ENCODE data around the gene CPXM1.
"Not testable (repeated sequence)": the region's sequence is repeated elsewhere in the genome, so short reads cannot be mapped to it uniquely, and the experiment has no call there.

The CPXM1 gene

GRCh38 chr20:2837221-2837960, 37.0 kb upstream of the CPXM1 start:
- Histone ChIP-seq H3K9ac (ENCODE audit: low read length) (no peak overlapping the region), H3K4me1 (ENCODE audit: control insufficient read depth, low read depth, low read length) (no peaks in the 10 kb centered on the region), H3K36me3 (ENCODE audit: control insufficient read depth, low read depth, low read length) (peaks cover 6% of the 10 kb centered on the region), H3K27ac (ENCODE audit: low read length) (no peak overlapping the region), H3K27me3 (ENCODE audit: control insufficient read depth, insufficient read depth, low read length) (peaks cover 16% of the 10 kb centered on the region), H3K9me3 (ENCODE audit: control insufficient read depth, low read depth, low read length) (no peaks in the 10 kb centered on the region), H3K4me3 (ENCODE audit: low read length) (no peak overlapping the region)

- peaks cover 6% of the 10 kb centered on the region for H3K36me3 ChIP-seq (ENCODE audit: control insufficient read depth, low read depth, low read length)
- peaks cover 12% of the 10 kb centered on the region for H3K27me3 ChIP-seq (ENCODE audit: control insufficient read depth, insufficient read depth, low read length)
- no peaks in the 10 kb centered on the region for H3K4me1 ChIP-seq (ENCODE audit: control insufficient read depth, low read depth, low read length)
- no peaks in the 10 kb centered on the region for H3K9me3 ChIP-seq (ENCODE audit: control insufficient read depth, low read depth, low read length)
- H3K27ac ChIP-seq (ENCODE audit: low read length) = no peak overlapping the region
- no peak overlapping the region for H3K4me3 ChIP-seq (ENCODE audit: low read length)
- H3K9ac ChIP-seq (ENCODE audit: low read length) = no peak overlapping the region
Observed at GRCh38 chr20:2836035-2836434, 35.6 kb upstream of the CPXM1 start.

- Histone ChIP-seq H3K4me3 (ENCODE audit: low read length) (no peak overlapping the region), H3K27me3 (ENCODE audit: control insufficient read depth, insufficient read depth, low read length) (peaks cover 12% of the 10 kb centered on the region), H3K9ac (ENCODE audit: low read length) (no peak overlapping the region), H3K27ac (ENCODE audit: low read length) (no peak overlapping the region), H3K9me3 (ENCODE audit: control insufficient read depth, low read depth, low read length) (no peaks in the 10 kb centered on the region), H3K36me3 (ENCODE audit: control insufficient read depth, low read depth, low read length) (peaks cover 6% of the 10 kb centered on the region), H3K4me1 (ENCODE audit: control insufficient read depth, low read depth, low read length) (no peaks in the 10 kb centered on the region)
Observed at GRCh38 chr20:2835331-2835796, 34.9 kb upstream of the CPXM1 start.

- Histone ChIP-seq H3K36me3 (ENCODE audit: control insufficient read depth, low read depth, low read length) (peaks cover 6% of the 10 kb centered on the region), H3K9me3 (ENCODE audit: control insufficient read depth, low read depth, low read length) (no peaks in the 10 kb centered on the region), H3K27ac (ENCODE audit: low read length) (no peak overlapping the region), H3K4me3 (ENCODE audit: low read length) (no peak overlapping the region), H3K9ac (ENCODE audit: low read length) (no peak overlapping the region), H3K27me3 (ENCODE audit: control insufficient read depth, insufficient read depth, low read length) (peaks cover 5% of the 10 kb centered on the region), H3K4me1 (ENCODE audit: control insufficient read depth, low read depth, low read length) (no peaks in the 10 kb centered on the region)
Observed at GRCh38 chr20:2834401-2835110, 34.1 kb upstream of the CPXM1 start.

GRCh38 chr20:2833761-2834160, 33.3 kb upstream of the CPXM1 start:
- H3K36me3 ChIP-seq (ENCODE audit: control insufficient read depth, low read depth, low read length) = peaks cover 6% of the 10 kb centered on the region
- H3K4me1 ChIP-seq (ENCODE audit: control insufficient read depth, low read depth, low read length) = no peaks in the 10 kb centered on the region
- no peak overlapping the region for H3K9ac ChIP-seq (ENCODE audit: low read length)
- no peak overlapping the region for H3K4me3 ChIP-seq (ENCODE audit: low read length)
- no peaks in the 10 kb centered on the region for H3K27me3 ChIP-seq (ENCODE audit: control insufficient read depth, insufficient read depth, low read length)
- no peaks in the 10 kb centered on the region for H3K9me3 ChIP-seq (ENCODE audit: control insufficient read depth, low read depth, low read length)
- no peak overlapping the region for H3K27ac ChIP-seq (ENCODE audit: low read length)

GRCh38 chr20:2831206-2831605, 30.8 kb upstream of the CPXM1 start:
- H3K36me3 ChIP-seq (ENCODE audit: control insufficient read depth, low read depth, low read length); H3K9ac ChIP-seq (ENCODE audit: low read length); H3K9me3 ChIP-seq (ENCODE audit: control insufficient read depth, low read depth, low read length); H3K4me3 ChIP-seq (ENCODE audit: low read length); H3K27ac ChIP-seq (ENCODE audit: low read length); H3K4me1 ChIP-seq (ENCODE audit: control insufficient read depth, low read depth, low read length): not testable (repeated sequence)
- H3K27me3 ChIP-seq (ENCODE audit: control insufficient read depth, insufficient read depth, low read length) = peaks cover 13% of the 10 kb centered on the region

- Histone ChIP-seq H3K4me3 (ENCODE audit: low read length) (no peak overlapping the region), H3K4me1 (ENCODE audit: control insufficient read depth, low read depth, low read length) (no peaks in the 10 kb centered on the region)
Observed at GRCh38 chr20:2829376-2829775, 28.9 kb upstream of the CPXM1 start.

GRCh38 chr20:2826655-2827054, 26.2 kb upstream of the CPXM1 start:
- no peak overlapping the region for H3K27ac ChIP-seq (ENCODE audit: low read length)
- H3K27me3 ChIP-seq (ENCODE audit: control insufficient read depth, insufficient read depth, low read length) = peaks cover 27% of the 10 kb centered on the region
- no peaks in the 10 kb centered on the region for H3K9me3 ChIP-seq (ENCODE audit: control insufficient read depth, low read depth, low read length)
- H3K36me3 ChIP-seq (ENCODE audit: control insufficient read depth, low read depth, low read length) = no peaks in the 10 kb centered on the region
- H3K4me1 ChIP-seq (ENCODE audit: control insufficient read depth, low read depth, low read length) = no peaks in the 10 kb centered on the region
- no peak overlapping the region for H3K4me3 ChIP-seq (ENCODE audit: low read length)
- no peak overlapping the region for H3K9ac ChIP-seq (ENCODE audit: low read length)

More at GRCh38 chr20:2829376-2829775, 28.9 kb upstream of the CPXM1 start:
- no peaks in the 10 kb centered on the region for H3K9me3 ChIP-seq (ENCODE audit: control insufficient read depth, low read depth, low read length)
- no peak overlapping the region for H3K27ac ChIP-seq (ENCODE audit: low read length)
- no peak overlapping the region for H3K9ac ChIP-seq (ENCODE audit: low read length)
- H3K36me3 ChIP-seq (ENCODE audit: control insufficient read depth, low read depth, low read length) = no peaks in the 10 kb centered on the region
- peaks cover 19% of the 10 kb centered on the region for H3K27me3 ChIP-seq (ENCODE audit: control insufficient read depth, insufficient read depth, low read length)

- Histone ChIP-seq H3K36me3 (ENCODE audit: control insufficient read depth, low read depth, low read length) (no peaks in the 10 kb centered on the region), H3K4me3 (ENCODE audit: low read length) (no peak overlapping the region), H3K4me1 (ENCODE audit: control insufficient read depth, low read depth, low read length) (no peaks in the 10 kb centered on the region), H3K27ac (ENCODE audit: low read length) (no peak overlapping the region), H3K9me3 (ENCODE audit: control insufficient read depth, low read depth, low read length) (no peaks in the 10 kb centered on the region), H3K27me3 (ENCODE audit: control insufficient read depth, insufficient read depth, low read length) (peaks cover 36% of the 10 kb centered on the region), H3K9ac (ENCODE audit: low read length) (no peak overlapping the region)
Observed at GRCh38 chr20:2825761-2826160, 25.3 kb upstream of the CPXM1 start.

GRCh38 chr20:2822073-2822472, 21.6 kb upstream of the CPXM1 start:
- peaks cover 8% of the 10 kb centered on the region for H3K4me1 ChIP-seq (ENCODE audit: control insufficient read depth, low read depth, low read length)
- no peak overlapping the region for H3K4me3 ChIP-seq (ENCODE audit: low read length)
- no peaks in the 10 kb centered on the region for H3K36me3 ChIP-seq (ENCODE audit: control insufficient read depth, low read depth, low read length)
- no peaks in the 10 kb centered on the region for H3K9me3 ChIP-seq (ENCODE audit: control insufficient read depth, low read depth, low read length)
- H3K27ac ChIP-seq (ENCODE audit: low read length) = no peak overlapping the region
- H3K9ac ChIP-seq (ENCODE audit: low read length) = no peak overlapping the region
- peaks cover 51% of the 10 kb centered on the region for H3K27me3 ChIP-seq (ENCODE audit: control insufficient read depth, insufficient read depth, low read length)

- no peak overlapping the region for H3K27ac ChIP-seq (ENCODE audit: low read length)
- no peaks in the 10 kb centered on the region for H3K36me3 ChIP-seq (ENCODE audit: control insufficient read depth, low read depth, low read length)
- no peak overlapping the region for H3K4me3 ChIP-seq (ENCODE audit: low read length)
- H3K9ac ChIP-seq (ENCODE audit: low read length) = no peak overlapping the region
- H3K4me1 ChIP-seq (ENCODE audit: control insufficient read depth, low read depth, low read length) = peaks cover 8% of the 10 kb centered on the region
- H3K27me3 ChIP-seq (ENCODE audit: control insufficient read depth, insufficient read depth, low read length) = peaks cover 42% of the 10 kb centered on the region
- H3K9me3 ChIP-seq (ENCODE audit: control insufficient read depth, low read depth, low read length) = no peaks in the 10 kb centered on the region
Observed at GRCh38 chr20:2820896-2821869, 20.8 kb upstream of the CPXM1 start.

Data from iPS-18a (cell line).